H1 (cell line): ENCODE data around the gene ATP11C. TPM values are rescaled to one million over a fixed set of nuclear protein-coding genes. Genes with fewer than 3 reads are reported as not detected.

ENCODE experiments used
- CTCF ChIA-PET: fragments of 300-600 bp; sonication (Branson Sonifier 250); formaldehyde crosslinking; loops from one replicate; lab custom pipeline; 2021; ENCODE audit not compliant: partially characterized antibody; lab: Charles Lee
- POLR2A ChIA-PET: fragments of 300-600 bp; sonication (Branson Sonifier 250); formaldehyde crosslinking; loops from one replicate; lab custom pipeline; 2021; ENCODE audit warnings: inconsistent platforms; ENCODE audit not compliant: partially characterized antibody; lab: Charles Lee
- DNase-seq, 2 experiments: peaks; one replicate each; pipeline versions ENCODE4 v3.0.0 to v3.0.0-alpha.2; 2010 to 2022; ENCODE audit warnings: low spot score in 2 of 2, low read depth in 1 of 2, mixed read lengths in 1 of 2
- FAIRE-seq: peaks from 2 replicates; lab custom pipeline; 2011; peaks lifted over from hg19 to GRCh38; lab: Jason Lieb, UNC
- H2AFZ ChIP-seq: 2 replicates; pipeline ENCODE4 v1.8.1; 2012; ENCODE audit warnings: low read length, inconsistent platforms
- H2AK5ac ChIP-seq: 2 replicates; pipeline ENCODE4 v1.6.1; 2013; ENCODE audit warnings: low read depth, low read length
- H2BK120ac ChIP-seq: replicated peaks from 2 replicates; pipeline ENCODE3; 2013; ENCODE audit warnings: low read depth, low read length, inconsistent platforms
- H2BK12ac ChIP-seq: 2 replicates; pipeline ENCODE4 v1.6.1; 2013; ENCODE audit warnings: low read depth, low read length
- H2BK15ac ChIP-seq: 2 replicates; pipeline ENCODE4 v1.6.1; 2013; ENCODE audit warnings: low read length
- H2BK20ac ChIP-seq: 2 replicates; pipeline ENCODE4 v1.6.1; 2013; ENCODE audit warnings: low read length
- H2BK5ac ChIP-seq: 2 replicates; pipeline ENCODE4 v1.6.1; 2013; ENCODE audit warnings: low read depth, low read length
- H3K14ac ChIP-seq: 2 replicates; pipeline ENCODE4 v1.6.1; 2013; ENCODE audit warnings: inconsistent platforms; ENCODE audit not compliant: insufficient read length
- H3K18ac ChIP-seq: 2 replicates; pipeline ENCODE4 v1.6.1; 2013; ENCODE audit warnings: low read length; ENCODE audit errors: extremely low read depth
- H3K23ac ChIP-seq: 2 replicates; pipeline ENCODE4 v1.6.1; 2013; ENCODE audit warnings: inconsistent platforms; ENCODE audit not compliant: insufficient read length
- H3K23me2 ChIP-seq: 2 replicates; pipeline ENCODE4 v1.6.1; 2013; ENCODE audit warnings: low read depth, low read length
- H3K27ac ChIP-seq: 2 replicates; pipeline ENCODE4 v1.6.1; 2011; ENCODE audit warnings: low read depth, low read length, inconsistent platforms
- H3K27me3 ChIP-seq, 4 experiments: replicated peaks in 1 of 4; 1 replicate in 1 of 4; 2 replicates in 3 of 4; pipeline versions ENCODE4 v1.6.1 to v1.8.1; 2011 to 2013; ENCODE audit warnings: low read length in 3 of 4, mild to moderate bottlenecking in 3 of 4, inconsistent platforms in 2 of 4, mixed read lengths in 2 of 4, moderate library complexity in 1 of 4; ENCODE audit not compliant: control insufficient read depth in 3 of 4, insufficient read depth in 3 of 4; ENCODE audit errors: extremely low read depth in 1 of 4
- H3K36me3 ChIP-seq, 4 experiments: 2 replicates each; pipeline versions ENCODE4 v1.6.1 to v1.8.1; 2011 to 2013; ENCODE audit warnings: mild to moderate bottlenecking in 4 of 4, low read length in 3 of 4, moderate library complexity in 2 of 4, control low read depth in 1 of 4, inconsistent platforms in 1 of 4; ENCODE audit not compliant: insufficient read depth in 4 of 4, control insufficient read depth in 2 of 4
- H3K4ac ChIP-seq: replicated peaks from 2 replicates; pipeline ENCODE3; 2013; ENCODE audit warnings: low read length, low read depth, mixed read lengths, inconsistent platforms; ENCODE audit not compliant: insufficient read length
- H3K4me1 ChIP-seq, 4 experiments: replicated peaks in 1 of 4; 1 replicate in 1 of 4; 2 replicates in 3 of 4; pipeline versions ENCODE4 v1.6.1 to v1.8.1; 2011 to 2013; ENCODE audit warnings: low read length in 3 of 4, inconsistent platforms in 2 of 4, mixed read lengths in 1 of 4; ENCODE audit not compliant: insufficient read depth in 4 of 4, control insufficient read depth in 3 of 4
- H3K4me2 ChIP-seq, 2 experiments: 2 replicates each; pipeline versions ENCODE4 v1.6.1 to v1.8.1; 2011 to 2013; ENCODE audit warnings: low read depth in 2 of 2, low read length in 2 of 2, control low read depth in 1 of 2, inconsistent platforms in 1 of 2, mild to moderate bottlenecking in 1 of 2; ENCODE audit not compliant: insufficient read depth in 1 of 2
- H3K4me3 ChIP-seq, 4 experiments: fragments of 200-600, 300-600 bp in 1 of 4; sonication (generic), shearing (Covaris generic), sonication (Bioruptor Twin) in 1 of 4; 2 replicates each; pipeline versions ENCODE4 v1.5.1 to v1.8.1; 2011 to 2016; ENCODE audit warnings: low read length in 4 of 4, low read depth in 3 of 4, control low read depth in 2 of 4, inconsistent platforms in 2 of 4, mild to moderate bottlenecking in 2 of 4, mixed read lengths in 1 of 4, moderate library complexity in 1 of 4; ENCODE audit not compliant: insufficient read depth in 2 of 4; ENCODE audit errors: extremely low read depth in 1 of 4
- H3K56ac ChIP-seq: replicated peaks from 2 replicates; pipeline ENCODE3; 2013; ENCODE audit warnings: low read depth, mild to moderate bottlenecking, mixed read lengths, low read length, inconsistent platforms; ENCODE audit not compliant: insufficient read length
- H3K79me1 ChIP-seq: 2 replicates; pipeline ENCODE4 v1.6.1; 2013; ENCODE audit warnings: low read depth, low read length, control low read depth
- H3K79me2 ChIP-seq, 2 experiments: 2 replicates each; pipeline versions ENCODE4 v1.6.1 to v1.8.1; 2012 to 2013; ENCODE audit warnings: low read length in 2 of 2, mild to moderate bottlenecking in 2 of 2, inconsistent platforms in 1 of 2; ENCODE audit not compliant: insufficient read depth in 2 of 2, control insufficient read depth in 1 of 2
- H3K9ac ChIP-seq, 4 experiments: replicated peaks in 1 of 4; 1 replicate in 1 of 4; 2 replicates in 3 of 4; pipeline versions ENCODE4 v1.6.1 to v1.8.1; 2011 to 2013; ENCODE audit warnings: low read depth in 3 of 4, low read length in 3 of 4, control low read depth in 2 of 4, mild to moderate bottlenecking in 2 of 4, moderate library complexity in 2 of 4, inconsistent platforms in 1 of 4; ENCODE audit errors: extremely low read depth in 1 of 4
- H3K9me3 ChIP-seq, 2 experiments: 2 replicates each; pipeline versions ENCODE4 v1.6.1 to v1.8.1; 2012 to 2013; ENCODE audit warnings: mild to moderate bottlenecking in 2 of 2, moderate library complexity in 2 of 2, control low read depth in 1 of 2, inconsistent platforms in 1 of 2, low read depth in 1 of 2, low read length in 1 of 2, mixed read lengths in 1 of 2; ENCODE audit not compliant: insufficient read depth in 2 of 2
- H4K20me1 ChIP-seq, 2 experiments: replicated peaks in 1 of 2; 2 replicates each; pipeline versions ENCODE3 to v1.8.1; 2011 to 2013; ENCODE audit warnings: inconsistent platforms in 2 of 2, low read length in 2 of 2, mild to moderate bottlenecking in 1 of 2; ENCODE audit not compliant: insufficient read depth in 2 of 2, control insufficient read depth in 1 of 2
- H4K5ac ChIP-seq: 2 replicates; pipeline ENCODE4 v1.6.1; 2013; ENCODE audit warnings: low read length, low read depth, mixed read lengths, inconsistent platforms; ENCODE audit not compliant: insufficient read length
- H4K8ac ChIP-seq: 2 replicates; pipeline ENCODE4 v1.8.0; 2013; ENCODE audit warnings: mild to moderate bottlenecking, moderate library complexity, low read length, inconsistent platforms; ENCODE audit not compliant: insufficient read depth; ENCODE audit errors: extremely low read depth
- H4K91ac ChIP-seq: replicated peaks from 2 replicates; pipeline ENCODE3; 2013; ENCODE audit warnings: low read length, mixed read lengths, inconsistent platforms; ENCODE audit not compliant: insufficient read length
- FOSL1 ChIP-seq: IDR thresholded peaks from 2 replicates; pipeline ENCODE4 v1.6.1; 2011; ENCODE audit warnings: mild to moderate bottlenecking, low read depth, low read length, moderate library complexity; ENCODE audit not compliant: insufficient read depth
- PHF8 ChIP-seq: fragments of 200-600 bp; sonication (generic); conservative IDR thresholded peaks from 2 replicates; pipeline ENCODE4 v1.7.1; 2012; ENCODE audit warnings: low read depth, mild to moderate bottlenecking, inconsistent platforms, low read length, moderate library complexity
- POLR2A ChIP-seq, 2 experiments: IDR thresholded peaks; 1 replicate in 1 of 2; 2 replicates in 1 of 2; pipeline ENCODE4 v1.6.1; 2011; ENCODE audit warnings: low read depth in 2 of 2, low read length in 2 of 2, mild to moderate bottlenecking in 2 of 2; ENCODE audit errors: control extremely low read depth in 1 of 2
- POLR2AphosphoS5 ChIP-seq: IDR thresholded peaks from 2 replicates; pipeline ENCODE4 v1.6.1; 2011; ENCODE audit warnings: low read depth, low read length
- RBBP5 ChIP-seq: IDR thresholded peaks from 2 replicates; pipeline ENCODE4 v1.7.1; 2012; ENCODE audit warnings: low read depth, mild to moderate bottlenecking, inconsistent platforms, low read length, moderate library complexity, borderline replicate concordance
- WGBS, 2 experiments: shearing (Covaris generic) in 1 of 2; methylation state at CpG; one replicate each; pipeline versions ENCODE4 v1.1.6 to v1.1.7; 2013 to 2015; ENCODE audit warnings: low lambda C conversion rate in 2 of 2, mixed read lengths in 2 of 2, inconsistent platforms in 1 of 2, low coverage in 1 of 2, missing lambda C conversion rate in 1 of 2; ENCODE audit not compliant: insufficient replicate concordance in 2 of 2, insufficient coverage in 1 of 2, insufficient read length in 1 of 2; ENCODE audit errors: extremely low coverage in 1 of 2, missing lambda C conversion rate in 1 of 2; 5-methylcytosine and 5-hydroxymethylcytosine counted together
- polyA plus RNA-seq, 7 experiments: library from polyadenylated mRNA; depleted of rRNA in 3 of 7; stranded (reverse) in 5 of 7; unstranded in 2 of 7; fragments of >200 nt in 5 of 7; fragments of 200-250 nt in 2 of 7; gene quantifications; 1 replicate in 5 of 7; 2 replicates in 1 of 7; 4 replicates in 1 of 7; pipeline versions ENCODE4 v1.2.1 to v1.2.3, GENCODE V29; 2011 to 2013; ENCODE audit warnings: missing spikeins in 2 of 7, mixed read lengths in 2 of 7
- total RNA-seq: library from RNA; stranded (reverse); fragmentation: NEBNext Ultra II Directional; extraction: Animal tissue kit (Norgen Biotek cat#: 25700); gene quantifications from 2 replicates; pipeline ENCODE4 v1.2.1, GENCODE V29; 2021

ATP11C gene
- total and polyA plus RNA-seq, 2 of the 8 experiments (the other 6 are each of a cell fraction or from before 2014, with no cell fraction given), result 14.7 to 52.1 TPM

- TF ChIP-seq PHF8 (no peak), FOSL1 (no peak), POLR2A (IDR thresholded peaks at IDR 0.05; ENCODE audit: control extremely low read depth in 1 of 2, low read depth in 2 of 2, low read length in 2 of 2) (no peak), RBBP5 (no peak), POLR2AphosphoS5 (no peak)
- no peak overlapping the region for H2BK12ac ChIP-seq
- H3K4me3 ChIP-seq, result no peak overlapping the region
- no peak overlapping the region for H2AK5ac ChIP-seq
- no peaks in the 10 kb centered on the region; a peak in 1 of 7 replicates for H3K4me1 ChIP-seq
- H2AFZ ChIP-seq, result no peak overlapping the region
- no peaks in the 10 kb centered on the region for H3K23me2 ChIP-seq
- H3K36me3 ChIP-seq, result no peaks in the 10 kb centered on the region
- no peak overlapping the region for H3K9ac ChIP-seq
- no peak for FAIRE-seq
- H3K23ac ChIP-seq, result no peak overlapping the region
- no peak overlapping the region for H3K18ac ChIP-seq
- H3K4me2 ChIP-seq, result no peak overlapping the region
- CTCF ChIA-PET, result interaction anchor here (0.6 kb wide), 3 partner anchors 66 to 1781 kb away, joined by 3 read pairs; no protein-coding TSS in a partner anchor
- H4K5ac ChIP-seq, result no peak overlapping the region
- H3K14ac ChIP-seq, result no peak overlapping the region
- no peaks in the 10 kb centered on the region for H3K79me2 ChIP-seq
- no peak overlapping the region for H4K91ac ChIP-seq
- DNase-seq, result no peak
- no peaks in the 10 kb centered on the region for H3K79me1 ChIP-seq
- H3K27me3 ChIP-seq, result no peaks in the 10 kb centered on the region
- H2BK20ac ChIP-seq, result no peak overlapping the region
- no peak overlapping the region for H3K56ac ChIP-seq
- POLR2A ChIA-PET, result no interaction called here
- no peaks in the 10 kb centered on the region for H4K20me1 ChIP-seq
- H2BK5ac ChIP-seq, result no peak overlapping the region
- no peak overlapping the region for H2BK120ac ChIP-seq
- H2BK15ac ChIP-seq, result no peak overlapping the region
- no peak overlapping the region for H3K27ac ChIP-seq
- 89% methylated on average over 3 of the region's 3 CpGs; no CpG with 5 or more reads in 1 of the 2 experiments for WGBS, 2 experiments
- no peaks in the 10 kb centered on the region for H3K9me3 ChIP-seq
- no peak overlapping the region for H3K4ac ChIP-seq
- no peak overlapping the region for H4K8ac ChIP-seq
Observed at GRCh38 chrX:139974471-139974870, 41.6 kb upstream of the ATP11C start.
